Measurements from ENCODE around the gene AP5Z1. TPM values are rescaled to one million over a fixed set of nuclear protein-coding genes. Genes with fewer than 3 reads are reported as not detected.

The AP5Z1 gene
- total RNA-seq, 1 donor from 2014 or later: 36.9 TPM

DNA sequence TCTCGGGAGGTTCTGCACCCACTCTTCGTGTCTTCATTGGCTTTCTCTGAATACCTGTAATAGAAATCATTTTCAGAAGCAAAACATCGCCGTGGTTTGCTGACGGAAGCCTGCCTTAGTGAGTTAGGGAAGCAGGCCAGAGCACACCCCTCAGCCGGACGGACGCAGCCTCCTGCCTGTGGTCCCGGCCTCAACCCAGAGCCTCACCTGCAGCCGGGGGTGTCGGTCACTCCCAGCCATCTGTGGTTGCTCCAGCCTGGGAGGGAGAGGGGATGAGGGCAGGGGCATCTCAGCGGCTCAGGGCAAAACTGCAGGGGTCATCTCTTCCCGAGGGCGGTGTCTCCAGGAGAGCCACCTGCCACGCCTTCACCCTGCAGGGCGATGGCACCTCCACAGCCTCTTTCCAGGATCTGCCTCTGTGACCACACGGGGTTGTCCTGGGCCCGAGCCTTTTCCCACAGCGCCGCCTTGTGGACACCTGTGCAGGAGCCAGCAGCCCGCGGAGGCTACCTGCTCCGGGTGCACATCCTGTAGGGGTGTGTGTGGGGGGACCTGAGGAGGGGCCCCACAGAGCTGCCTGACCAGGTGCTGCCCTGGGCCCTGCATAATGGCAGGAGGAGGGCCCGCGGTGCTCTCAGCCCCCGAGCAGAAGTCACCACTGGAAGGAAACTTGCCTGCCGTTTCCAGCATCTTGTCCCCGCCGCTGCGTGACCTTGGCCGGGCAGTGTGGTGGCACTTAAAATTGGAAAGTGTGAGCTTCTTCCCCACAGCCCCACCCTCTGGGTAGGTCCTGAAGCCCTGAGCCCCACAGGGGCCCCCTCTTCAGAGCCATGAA is 21.6 kb upstream of the AP5Z1 start:
- H3K36me3 Mint-ChIP-seq: peaks cover 3% of the 10 kb centered on the region
- H3K27me3 Mint-ChIP-seq: no peaks in the 10 kb centered on the region
- H3K27ac Mint-ChIP-seq: no peak overlapping the region
- TF ChIP-seq, protein P1, sequence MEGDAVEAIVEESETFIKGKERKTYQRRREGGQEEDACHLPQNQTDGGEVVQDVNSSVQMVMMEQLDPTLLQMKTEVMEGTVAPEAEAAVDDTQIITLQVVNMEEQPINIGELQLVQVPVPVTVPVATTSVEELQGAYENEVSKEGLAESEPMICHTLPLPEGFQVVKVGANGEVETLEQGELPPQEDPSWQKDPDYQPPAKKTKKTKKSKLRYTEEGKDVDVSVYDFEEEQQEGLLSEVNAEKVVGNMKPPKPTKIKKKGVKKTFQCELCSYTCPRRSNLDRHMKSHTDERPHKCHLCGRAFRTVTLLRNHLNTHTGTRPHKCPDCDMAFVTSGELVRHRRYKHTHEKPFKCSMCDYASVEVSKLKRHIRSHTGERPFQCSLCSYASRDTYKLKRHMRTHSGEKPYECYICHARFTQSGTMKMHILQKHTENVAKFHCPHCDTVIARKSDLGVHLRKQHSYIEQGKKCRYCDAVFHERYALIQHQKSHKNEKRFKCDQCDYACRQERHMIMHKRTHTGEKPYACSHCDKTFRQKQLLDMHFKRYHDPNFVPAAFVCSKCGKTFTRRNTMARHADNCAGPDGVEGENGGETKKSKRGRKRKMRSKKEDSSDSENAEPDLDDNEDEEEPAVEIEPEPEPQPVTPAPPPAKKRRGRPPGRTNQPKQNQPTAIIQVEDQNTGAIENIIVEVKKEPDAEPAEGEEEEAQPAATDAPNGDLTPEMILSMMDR (conservative IDR thresholded peaks at IDR 0.05): peak; percentile 92
- peak; percentile 83 for DNase-seq (ENCODE audit: extremely low spot score, unreplicated experiment)
- H3K4me1 Mint-ChIP-seq (ENCODE audit: unreplicated experiment): peaks cover 7% of the 10 kb centered on the region
- H3K9me3 Mint-ChIP-seq: no peaks in the 10 kb centered on the region
- H3K4me3 Mint-ChIP-seq: no peak overlapping the region

DNA sequence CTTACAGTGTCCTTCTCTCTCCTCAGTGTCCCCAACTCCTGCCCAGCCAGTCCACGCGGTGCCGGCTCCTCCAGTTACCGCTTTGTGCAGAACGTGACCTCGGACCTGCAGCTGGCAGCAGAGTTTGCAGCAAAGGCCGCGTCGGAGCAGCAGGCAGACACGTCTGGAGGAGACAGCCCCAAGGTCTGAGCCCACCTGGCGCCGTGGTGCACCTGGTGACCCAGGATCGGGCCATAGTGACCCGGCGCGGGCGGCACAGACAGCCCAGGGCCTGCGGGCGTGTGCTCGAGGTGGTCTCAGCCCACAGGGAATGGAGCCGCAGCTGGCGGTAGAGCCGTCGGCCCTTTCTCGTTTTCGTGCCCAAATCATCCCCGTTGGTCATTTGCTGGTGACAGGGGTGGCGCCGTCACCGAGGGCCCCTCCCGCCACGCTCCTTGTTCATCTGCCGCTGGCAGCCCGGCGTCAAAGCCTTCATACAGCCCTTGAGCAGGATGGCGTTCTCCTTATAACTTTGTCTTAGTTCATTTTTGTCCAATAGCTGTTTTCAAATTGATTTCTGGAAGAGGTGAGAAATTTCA is 20.9 kb upstream of the AP5Z1 start:
- H3K36me3 Mint-ChIP-seq: no peaks in the 10 kb centered on the region
- H3K4me1 Mint-ChIP-seq (ENCODE audit: unreplicated experiment): peaks cover 4% of the 10 kb centered on the region
- H3K27ac Mint-ChIP-seq: no peak overlapping the region
- no peak overlapping the region for H3K4me3 Mint-ChIP-seq
- no peak for DNase-seq (ENCODE audit: extremely low spot score, unreplicated experiment)
- TF ChIP-seq, protein P1 (conservative IDR thresholded peaks at IDR 0.05): no peak
- H3K27me3 Mint-ChIP-seq: no peaks in the 10 kb centered on the region
- H3K9me3 Mint-ChIP-seq: no peaks in the 10 kb centered on the region

DNA sequence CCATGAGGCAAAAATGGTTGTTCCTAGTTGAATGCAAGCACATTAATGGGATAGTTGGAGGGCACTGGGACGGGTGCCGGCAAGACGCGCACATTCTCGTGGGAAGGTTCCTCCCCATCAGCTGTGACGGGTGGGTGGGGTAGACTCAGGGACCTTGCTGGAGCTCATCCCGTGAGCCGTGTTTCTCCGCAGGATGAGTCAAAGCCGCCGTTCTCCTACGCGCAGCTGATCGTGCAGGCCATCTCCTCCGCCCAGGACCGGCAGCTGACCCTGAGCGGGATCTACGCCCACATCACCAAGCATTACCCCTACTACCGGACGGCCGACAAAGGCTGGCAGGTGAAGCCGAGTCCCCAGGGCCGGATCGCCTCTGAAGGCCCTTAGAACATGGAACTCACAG is 20.4 kb upstream of the AP5Z1 start:
- no peak overlapping the region for H3K27ac Mint-ChIP-seq
- no peaks in the 10 kb centered on the region for H3K27me3 Mint-ChIP-seq
- peaks cover 3% of the 10 kb centered on the region for H3K36me3 Mint-ChIP-seq
- H3K4me3 Mint-ChIP-seq: no peak overlapping the region
- peaks cover 4% of the 10 kb centered on the region for H3K4me1 Mint-ChIP-seq (ENCODE audit: unreplicated experiment)
- DNase-seq (ENCODE audit: extremely low spot score, unreplicated experiment): no peak
- TF ChIP-seq, protein P1 (conservative IDR thresholded peaks at IDR 0.05): no peak
- H3K9me3 Mint-ChIP-seq: no peaks in the 10 kb centered on the region

DNA sequence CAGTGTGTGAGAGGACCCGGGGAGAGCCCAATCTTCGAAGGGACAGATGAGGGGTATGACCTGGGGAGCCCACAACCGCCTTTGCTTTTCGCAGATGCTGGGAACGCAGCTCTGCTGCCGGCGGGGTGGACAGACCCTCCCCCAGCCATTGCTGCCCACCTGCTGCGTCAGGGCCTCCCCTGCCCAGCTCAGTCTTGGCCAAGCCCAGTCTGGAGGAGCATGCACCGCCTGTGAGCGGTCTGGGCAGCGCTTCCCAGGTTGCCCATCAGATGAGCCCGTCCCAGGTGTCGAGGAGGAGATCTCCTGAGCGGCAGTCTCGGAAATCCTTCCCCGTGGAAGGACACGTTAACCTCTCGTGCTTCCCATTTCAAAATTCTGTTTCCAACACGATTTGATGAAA is 17.3 kb upstream of the AP5Z1 start:
- Mint-ChIP-seq H3K36me3 (peaks cover 15% of the 10 kb centered on the region), H3K4me3 (no peak overlapping the region), H3K27me3 (no peaks in the 10 kb centered on the region), H3K27ac (no peak overlapping the region), H3K4me1 (ENCODE audit: unreplicated experiment) (no peaks in the 10 kb centered on the region), H3K9me3 (no peaks in the 10 kb centered on the region)
- DNase-seq (ENCODE audit: extremely low spot score, unreplicated experiment): no peak
- TF ChIP-seq, protein P1 (conservative IDR thresholded peaks at IDR 0.05): no peak

DNA sequence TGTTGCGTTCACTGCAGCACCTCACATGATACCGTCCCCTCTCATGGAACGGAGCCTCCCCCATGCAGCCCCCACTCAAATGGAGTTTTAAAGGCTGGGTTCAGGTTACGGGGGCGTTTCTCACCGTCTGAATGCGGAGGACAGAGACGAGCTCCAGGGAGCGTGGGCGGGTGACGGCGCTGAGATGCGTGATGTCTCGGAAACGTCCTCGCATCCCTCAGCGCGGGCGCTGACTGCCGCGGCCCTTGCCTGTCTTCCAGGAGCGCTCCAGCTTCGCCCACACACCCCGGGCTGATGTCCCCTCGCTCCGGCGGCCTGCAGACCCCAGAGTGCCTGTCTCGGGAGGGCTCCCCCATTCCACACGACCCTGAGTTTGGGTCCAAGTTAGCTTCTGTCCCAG is 16.6 kb upstream of the AP5Z1 start:
- TF ChIP-seq, protein P1 (conservative IDR thresholded peaks at IDR 0.05): no peak
- no peak for DNase-seq (ENCODE audit: extremely low spot score, unreplicated experiment)
- H3K4me1 Mint-ChIP-seq (ENCODE audit: unreplicated experiment): no peaks in the 10 kb centered on the region
- H3K27me3 Mint-ChIP-seq: no peaks in the 10 kb centered on the region
- no peak overlapping the region for H3K27ac Mint-ChIP-seq
- H3K4me3 Mint-ChIP-seq: no peak overlapping the region
- H3K9me3 Mint-ChIP-seq: no peaks in the 10 kb centered on the region
- peaks cover 15% of the 10 kb centered on the region for H3K36me3 Mint-ChIP-seq
